NCI-H2227 (cell line): Measurements from ENCODE around the gene CYP27B1.

Experiments
- DNase-seq: peaks from one replicate; lab custom pipeline; 2025; ENCODE audit not compliant: unreplicated experiment; lab: John Stamatoyannopoulos, UW

The CYP27B1 gene

DNA sequence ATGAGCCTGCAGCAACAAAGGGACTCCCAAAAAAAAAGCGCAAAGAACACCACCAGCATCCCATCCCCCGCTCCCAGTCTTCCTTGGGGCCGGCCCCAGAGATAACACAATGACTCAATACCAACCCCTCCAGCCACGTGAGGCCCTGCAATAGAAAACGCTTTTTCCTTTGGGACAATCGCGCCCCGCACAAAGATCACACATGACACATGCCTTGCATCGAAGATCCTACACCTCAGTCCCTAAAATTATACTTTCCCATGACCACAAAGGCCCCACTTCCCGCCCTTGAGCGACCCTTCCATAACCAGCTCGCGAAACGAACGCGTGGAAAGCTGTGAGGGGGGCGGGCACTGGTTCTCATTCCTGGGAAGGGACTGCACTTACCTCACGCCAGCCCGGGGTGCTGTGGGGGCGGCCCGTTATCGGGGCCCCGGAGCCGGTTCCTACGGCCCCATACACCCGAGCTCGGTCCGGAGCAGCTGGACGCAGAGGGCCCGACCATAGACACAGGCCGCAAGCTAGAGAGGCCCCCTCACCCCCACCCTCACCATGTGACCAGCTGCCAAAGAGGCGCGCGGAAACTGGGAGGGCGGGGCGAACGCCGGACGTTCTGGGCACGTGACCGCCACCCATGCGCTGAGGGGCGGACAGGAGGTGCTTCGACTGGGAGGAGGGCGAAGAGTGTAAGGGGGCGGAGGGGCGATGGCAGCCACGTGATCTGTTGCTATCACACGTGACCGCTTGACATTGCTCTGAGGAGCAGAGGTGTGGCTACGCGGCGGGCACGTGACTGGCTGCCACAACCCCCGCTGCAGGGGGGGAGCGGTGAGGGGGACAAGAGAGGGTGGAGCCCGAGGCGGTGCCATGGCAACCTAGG lies 14.8 kb downstream of the CYP27B1 start, which contains the start of gene CDK4:
TSS of gene CDK4 (minus strand) at position 523 of the 880 bp plus-strand sequence. CDS start 593 bp downstream, outside the sequence.
- DNase-seq: peak; percentile 98

DNA sequence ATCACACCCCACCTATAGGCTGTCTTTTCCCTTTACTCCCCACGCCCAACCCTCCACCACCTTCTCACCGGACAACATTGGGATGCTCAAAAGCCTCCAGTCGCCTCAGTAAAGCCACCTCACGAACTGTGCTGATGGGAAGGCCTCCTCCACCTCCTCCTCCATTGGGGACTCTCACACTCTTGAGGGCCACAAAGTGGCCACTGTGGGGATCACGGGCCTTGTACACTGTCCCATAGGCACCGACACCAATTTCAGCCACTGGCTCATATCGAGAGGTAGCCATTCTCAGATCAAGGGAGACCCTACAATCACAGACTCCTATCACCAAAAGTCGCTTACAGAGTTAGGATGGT lies 15.5 kb downstream of the CYP27B1 start:
- DNase-seq: no peak

DNA sequence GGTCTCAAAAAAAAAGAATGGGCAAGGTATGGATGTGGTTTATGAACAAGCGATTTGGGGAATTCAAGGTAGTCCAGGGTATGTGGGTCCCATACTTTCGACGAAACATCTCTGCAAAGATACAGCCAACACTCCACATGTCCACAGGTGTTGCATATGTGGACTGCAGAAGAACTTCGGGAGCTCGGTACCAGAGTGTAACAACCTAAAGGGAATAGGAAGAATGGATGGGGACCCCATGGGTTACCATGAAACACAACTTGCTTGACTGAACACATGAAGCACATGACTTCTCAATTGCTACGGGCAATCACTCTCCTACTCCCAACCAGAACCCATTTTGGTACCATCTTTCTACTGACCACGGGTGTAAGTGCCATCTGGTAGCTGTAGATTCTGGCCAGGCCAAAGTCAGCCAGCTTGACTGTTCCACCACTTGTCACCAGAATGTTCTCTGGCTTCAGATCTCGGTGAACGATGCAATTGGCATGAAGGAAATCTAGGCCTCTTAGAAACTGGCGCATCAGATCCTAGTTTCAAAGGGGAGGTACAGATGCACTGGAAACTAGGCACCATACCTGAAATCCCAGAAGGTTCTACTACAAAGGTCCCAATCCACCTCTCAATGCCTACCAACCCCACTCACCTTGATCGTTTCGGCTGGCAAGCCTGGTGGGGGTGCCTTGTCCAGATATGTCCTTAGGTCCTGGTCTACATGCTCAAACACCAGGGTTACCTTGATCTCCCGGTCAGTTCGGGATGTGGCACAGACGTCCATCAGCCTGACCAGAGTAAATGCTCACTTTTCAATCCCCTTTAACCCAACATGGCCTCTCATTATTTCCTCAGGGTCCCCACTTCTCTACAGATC lies 16.1 kb downstream of the CYP27B1 start:
- DNase-seq: no peak

DNA sequence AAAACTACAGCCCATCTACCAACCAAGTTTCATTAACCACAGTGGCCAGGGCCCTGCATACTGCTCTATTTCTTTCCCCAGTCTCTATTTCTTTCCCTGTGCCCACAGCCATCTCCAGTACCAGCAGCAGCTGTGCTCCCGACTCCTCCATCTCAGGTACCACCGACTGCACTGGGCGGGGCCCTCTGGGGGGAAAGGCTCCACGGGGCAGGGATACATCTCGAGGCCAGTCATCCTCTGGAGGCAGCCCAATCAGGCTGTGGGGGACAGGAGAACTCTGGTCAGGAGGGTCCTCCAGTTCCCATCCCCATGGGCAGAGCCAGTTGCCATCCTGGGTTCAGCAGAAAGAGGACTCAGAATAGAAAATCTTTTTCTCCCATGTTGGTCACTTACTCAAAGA lies 17.8 kb downstream of the CYP27B1 start:
- DNase-seq: no peak

DNA sequence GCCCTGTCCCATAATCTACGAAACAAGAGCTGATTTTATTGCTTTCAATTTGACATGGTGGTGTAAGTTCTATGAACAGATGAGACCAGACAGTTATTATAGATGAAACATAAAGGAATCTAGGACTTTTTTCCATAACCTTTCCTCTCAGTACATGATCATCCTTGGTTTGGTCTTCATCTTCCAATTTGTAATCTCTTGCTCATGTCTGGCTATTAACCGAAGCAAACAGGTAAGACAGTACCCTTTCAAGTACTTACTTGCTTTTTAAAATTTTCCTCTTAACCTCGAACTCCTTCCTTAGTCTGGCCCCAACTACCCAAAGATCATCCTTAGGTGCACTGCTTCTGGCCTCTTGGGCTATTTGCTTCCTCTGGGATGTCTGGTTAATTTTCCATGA lies 20.9 kb downstream of the CYP27B1 start:
- DNase-seq: no peak

DNA sequence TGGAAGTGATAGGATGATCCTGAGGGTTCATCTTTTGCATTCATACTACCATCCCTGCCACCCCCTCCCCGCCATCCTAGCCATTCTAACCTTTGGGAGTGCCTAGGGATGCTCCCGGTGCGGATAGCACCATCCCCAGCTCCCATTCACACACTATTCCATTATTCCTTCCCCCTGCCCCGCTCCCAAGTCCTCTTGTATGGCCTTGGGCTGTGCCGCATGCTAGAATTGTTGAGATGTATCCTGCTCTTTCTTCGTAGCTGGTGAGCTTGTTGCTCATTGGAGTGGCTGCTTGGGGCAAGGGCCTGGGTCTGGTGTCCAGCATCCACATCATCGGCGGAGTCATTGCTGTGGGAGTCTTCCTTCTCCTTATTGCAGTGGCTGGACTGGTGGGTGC lies 21.4 kb downstream of the CYP27B1 start:
- DNase-seq: no peak

DNA sequence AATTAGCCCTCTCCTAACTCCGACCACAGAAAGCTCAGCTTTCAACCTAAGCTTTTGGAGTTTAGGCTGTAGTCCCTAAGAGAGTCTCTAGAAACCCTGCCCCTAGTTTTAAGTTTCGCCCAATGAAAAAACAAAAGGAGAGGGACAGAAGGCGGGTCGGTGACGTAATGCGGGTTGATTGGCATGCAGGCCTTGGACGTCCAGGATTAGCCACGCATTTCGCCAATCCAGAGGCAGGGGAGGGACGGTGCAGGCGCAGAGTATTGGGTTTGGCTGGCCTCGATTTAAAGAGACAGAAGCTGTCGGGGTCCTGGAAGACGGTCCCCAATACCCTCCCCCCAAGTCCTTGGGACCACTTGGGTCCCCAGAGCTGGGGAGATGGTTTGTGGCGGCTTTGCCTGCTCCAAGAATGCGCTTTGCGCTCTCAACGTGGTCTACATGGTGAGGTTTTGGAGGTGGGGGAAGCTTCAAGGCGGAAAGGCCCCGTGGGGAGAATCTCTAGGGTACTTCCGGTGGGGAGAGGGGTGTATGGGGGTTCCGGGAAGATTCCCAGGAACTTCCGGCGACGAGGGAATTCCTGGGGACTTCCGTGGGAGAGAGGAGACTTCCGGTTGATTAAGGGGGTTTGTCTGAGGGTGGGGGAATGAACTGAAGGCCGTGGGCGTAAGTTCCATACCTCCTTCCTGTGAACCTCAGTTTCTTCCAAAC lies 21.9 kb downstream of the CYP27B1 start, which contains the start of gene TSPAN31:
TSS of gene TSPAN31 (plus strand) at position 263 of the 708 bp plus-strand sequence. CDS start at position 379, 116 bp downstream.
- DNase-seq: peak; percentile 95

DNA sequence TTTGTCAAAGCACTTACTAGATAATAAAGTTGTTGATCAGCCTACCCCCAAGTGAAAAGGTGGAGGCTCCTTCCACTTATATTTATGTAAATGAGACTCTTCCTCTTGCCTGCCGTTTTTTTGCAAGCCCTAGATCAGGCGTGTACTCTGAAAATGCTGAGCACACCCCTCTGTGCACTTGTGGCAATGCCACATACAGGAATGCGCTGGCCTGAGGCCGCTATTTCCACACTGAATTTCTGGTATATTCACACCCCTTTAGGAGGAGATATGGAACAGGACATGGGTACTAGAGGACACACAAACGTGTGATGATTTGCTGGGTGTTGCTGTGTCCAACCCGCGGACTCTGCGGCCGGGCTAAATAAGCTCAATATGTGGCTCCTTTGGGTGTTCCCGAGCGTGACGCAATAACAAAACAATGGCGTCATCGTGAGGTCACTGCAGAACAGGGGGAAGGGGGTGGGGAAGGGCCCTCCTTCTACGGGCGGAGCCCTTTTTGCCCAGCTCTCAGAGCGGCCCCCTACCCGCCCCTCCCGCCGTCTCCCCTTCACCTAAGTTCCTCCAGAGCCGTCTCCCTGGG lies 22.6 kb downstream of the CYP27B1 start:
- DNase-seq: peak; percentile 91

DNA sequence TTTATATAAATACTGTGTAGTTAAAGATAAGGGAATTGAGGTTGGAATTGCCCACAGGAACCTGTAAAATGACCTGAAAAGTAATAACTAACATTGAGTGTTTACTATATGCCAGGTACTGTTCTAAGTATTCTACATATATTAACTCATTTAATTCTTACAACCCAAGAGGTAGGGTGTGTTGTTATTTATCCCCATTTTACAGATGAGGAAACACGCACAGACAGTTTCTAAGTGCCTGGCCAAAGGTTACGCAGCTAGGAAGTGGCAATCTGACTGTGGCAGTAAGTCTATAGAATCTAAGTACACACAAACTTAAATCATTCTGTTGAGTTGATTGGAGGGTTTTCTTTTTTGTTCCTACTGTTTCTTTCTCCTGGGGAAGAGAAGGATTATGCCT lies 23.1 kb downstream of the CYP27B1 start:
- no peak for DNase-seq

DNA sequence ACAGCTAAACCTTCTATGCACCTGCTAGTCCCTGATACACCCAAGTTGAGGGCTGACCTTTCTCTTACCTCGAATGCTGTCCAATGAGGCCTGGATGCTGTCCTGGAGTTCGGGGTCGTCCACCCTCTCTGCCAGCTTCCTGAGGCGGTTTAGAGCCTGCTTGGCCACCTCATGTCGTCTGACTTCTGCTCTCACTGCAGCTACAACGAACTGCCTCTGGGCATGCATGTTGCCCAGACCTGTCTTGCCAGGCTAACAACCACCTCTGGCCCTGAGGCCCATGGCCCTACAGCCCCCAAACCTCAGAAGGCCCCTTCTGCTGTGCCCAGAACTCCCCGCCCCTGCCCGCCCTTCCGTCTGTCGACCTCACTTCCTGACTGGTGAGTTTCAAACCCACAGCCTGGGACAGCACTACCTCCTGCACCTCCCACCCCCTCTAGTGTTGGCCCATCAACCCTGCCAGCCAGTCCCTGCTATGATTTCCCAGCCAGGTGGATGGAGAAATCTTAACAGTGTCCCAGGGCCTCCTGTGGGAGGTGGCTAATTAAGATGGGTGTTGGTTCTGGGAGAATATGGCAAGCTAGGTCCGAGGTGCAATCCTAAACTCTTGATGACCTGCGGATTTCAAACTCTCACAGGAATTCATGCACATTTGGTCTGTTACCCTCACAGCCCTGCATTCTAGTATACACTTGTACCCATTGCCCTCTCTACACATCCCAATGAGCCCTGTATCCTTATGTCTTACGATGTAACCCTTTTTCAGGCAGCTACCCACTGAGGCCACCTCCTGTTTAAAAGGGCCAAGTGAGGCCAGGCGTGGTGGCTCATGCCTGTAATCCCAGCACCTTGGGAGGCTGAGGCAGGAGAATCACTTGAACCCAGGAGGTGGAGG lies 24.8 kb downstream of the CYP27B1 start:
- no peak for DNase-seq

DNA sequence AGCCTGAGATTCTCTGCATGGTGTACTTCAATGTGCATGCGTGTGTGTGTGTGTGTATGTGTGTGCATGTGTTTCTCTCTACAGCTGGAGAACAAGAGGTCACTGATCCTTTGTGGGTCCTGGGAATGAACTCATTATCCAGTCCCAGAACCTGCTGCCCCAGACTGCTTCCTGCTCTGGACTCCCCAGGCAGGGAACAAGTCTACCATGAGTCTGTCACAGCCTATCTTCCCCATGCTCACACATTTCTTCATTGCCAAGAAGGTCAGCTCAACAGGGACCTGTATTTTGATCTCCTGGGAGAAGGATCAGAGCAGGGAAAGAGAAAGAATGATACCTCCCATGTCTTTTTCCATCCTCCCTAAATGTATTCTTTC lies 25.5 kb downstream of the CYP27B1 start:
- DNase-seq: peak; percentile 53

DNA sequence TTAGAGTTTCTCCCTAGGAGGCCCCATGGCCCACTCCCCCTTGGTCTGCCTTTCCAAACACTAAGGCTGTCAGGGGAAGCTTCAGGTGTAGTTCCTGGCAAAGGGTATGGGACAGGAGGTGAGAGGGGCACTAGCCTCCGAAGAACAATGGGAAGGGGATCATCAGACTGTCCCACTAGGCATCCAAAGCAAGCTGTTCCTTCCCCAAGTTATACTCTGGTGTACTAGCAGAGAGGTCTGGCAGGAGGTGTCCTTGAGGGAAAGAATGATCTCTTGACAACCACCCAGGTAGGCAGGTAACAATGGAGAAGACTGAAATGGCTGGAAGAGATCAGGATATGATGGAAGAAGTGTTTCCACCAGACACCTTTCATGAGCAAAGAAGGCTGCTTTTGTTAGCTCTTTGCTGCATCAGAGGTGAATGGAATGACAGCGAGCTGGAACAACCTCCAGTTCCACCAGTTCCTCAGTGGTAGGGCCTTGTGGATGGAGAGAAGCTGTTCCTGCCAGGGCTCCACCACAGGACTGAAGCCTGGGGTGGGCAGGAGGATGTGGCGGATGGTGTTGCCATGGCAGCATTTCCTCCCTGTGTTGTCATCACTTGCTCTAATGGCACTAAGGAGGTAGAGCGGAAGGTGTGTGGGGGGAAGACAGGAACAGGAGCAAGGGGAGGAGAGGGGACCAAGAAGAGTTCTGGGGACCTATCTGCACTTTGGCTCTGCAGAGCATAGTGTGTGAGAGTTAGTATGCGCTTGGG lies 26.0 kb downstream of the CYP27B1 start:
- peak; percentile 53 for DNase-seq

DNA sequence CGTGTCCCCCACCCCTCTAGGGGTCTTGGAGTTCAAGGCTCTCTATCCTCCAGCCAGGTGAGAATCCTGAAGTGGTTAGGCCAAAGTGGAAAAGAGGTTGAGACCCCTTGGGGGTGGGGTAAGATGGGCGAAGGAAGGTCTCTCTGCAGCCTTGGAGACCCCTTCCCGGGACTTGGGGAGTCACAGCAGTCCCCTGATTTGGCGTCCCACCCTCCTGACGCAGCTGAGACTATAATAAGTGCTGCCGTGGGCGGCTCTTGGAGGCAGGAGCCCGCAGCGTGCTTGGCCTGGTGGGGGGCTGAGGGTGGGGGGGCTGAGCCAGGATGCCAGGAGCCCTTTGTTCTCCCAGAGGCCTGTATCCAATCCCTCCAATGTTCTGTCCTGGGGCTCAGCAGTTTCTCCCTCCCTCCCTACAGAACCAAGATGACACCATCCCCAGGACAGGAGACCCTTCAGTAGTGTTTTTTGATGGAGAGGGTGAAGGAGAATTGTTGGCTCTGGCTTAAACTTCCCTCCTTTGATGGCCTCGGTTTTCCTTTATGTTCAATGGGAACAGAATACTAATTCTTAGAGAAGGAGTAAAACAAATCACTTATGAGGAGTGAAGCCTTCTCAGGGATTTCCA lies 26.9 kb downstream of the CYP27B1 start:
- no peak for DNase-seq

DNA sequence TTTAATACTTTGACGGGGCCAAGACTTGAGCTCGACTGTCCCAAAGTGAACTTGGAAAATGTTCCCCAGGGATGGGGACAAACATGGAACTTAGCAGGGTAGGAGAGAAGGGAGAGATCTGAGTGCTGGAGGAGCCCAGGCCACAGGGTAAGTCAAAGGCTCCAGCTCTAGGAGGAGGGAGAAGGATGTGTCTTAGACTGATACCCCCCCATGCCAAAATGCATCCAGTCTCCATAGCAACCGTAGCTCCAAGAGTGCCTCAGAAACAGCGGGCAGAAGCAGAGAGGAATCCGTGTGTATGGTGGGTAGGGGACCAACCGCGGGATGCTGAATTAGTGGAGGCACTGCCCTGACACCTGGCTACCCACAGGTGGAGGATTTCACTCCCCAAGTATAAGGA lies 27.5 kb downstream of the CYP27B1 start:
- DNase-seq: peak; percentile 30

DNA sequence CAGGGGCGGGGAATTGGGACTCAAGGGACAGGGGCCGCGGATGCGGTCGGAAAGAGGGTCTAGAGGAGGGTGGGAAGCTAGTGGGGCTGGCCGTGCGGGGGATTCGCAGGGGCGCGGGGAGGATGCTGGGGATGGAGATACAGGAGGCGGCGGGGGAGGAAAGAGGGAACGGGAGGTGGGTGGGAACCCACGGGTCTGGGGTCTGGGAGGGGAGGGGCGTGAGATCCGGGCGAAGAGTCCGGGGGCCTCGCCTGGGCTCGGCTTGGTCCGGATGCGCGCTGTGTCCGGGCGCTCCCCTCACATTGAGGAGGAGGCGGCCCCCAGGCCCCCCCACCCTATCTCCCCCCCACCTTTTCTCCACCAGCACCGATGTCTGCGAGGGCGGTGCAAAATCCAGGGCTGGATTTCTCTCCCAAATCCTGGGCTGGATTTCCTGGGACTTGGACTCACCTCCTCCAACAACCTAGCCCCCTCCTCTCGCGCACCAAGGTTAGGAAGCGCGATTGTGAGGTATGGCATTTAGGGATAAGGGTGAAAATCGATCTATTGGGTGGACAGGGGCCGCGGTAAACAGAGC lies 28.1 kb downstream of the CYP27B1 start, which contains the start of gene AGAP2:
TSS of gene AGAP2 (minus strand) at position 82 of the 577 bp plus-strand sequence. CDS start 496 bp downstream, outside the sequence.
- DNase-seq: peak; percentile 86

DNA sequence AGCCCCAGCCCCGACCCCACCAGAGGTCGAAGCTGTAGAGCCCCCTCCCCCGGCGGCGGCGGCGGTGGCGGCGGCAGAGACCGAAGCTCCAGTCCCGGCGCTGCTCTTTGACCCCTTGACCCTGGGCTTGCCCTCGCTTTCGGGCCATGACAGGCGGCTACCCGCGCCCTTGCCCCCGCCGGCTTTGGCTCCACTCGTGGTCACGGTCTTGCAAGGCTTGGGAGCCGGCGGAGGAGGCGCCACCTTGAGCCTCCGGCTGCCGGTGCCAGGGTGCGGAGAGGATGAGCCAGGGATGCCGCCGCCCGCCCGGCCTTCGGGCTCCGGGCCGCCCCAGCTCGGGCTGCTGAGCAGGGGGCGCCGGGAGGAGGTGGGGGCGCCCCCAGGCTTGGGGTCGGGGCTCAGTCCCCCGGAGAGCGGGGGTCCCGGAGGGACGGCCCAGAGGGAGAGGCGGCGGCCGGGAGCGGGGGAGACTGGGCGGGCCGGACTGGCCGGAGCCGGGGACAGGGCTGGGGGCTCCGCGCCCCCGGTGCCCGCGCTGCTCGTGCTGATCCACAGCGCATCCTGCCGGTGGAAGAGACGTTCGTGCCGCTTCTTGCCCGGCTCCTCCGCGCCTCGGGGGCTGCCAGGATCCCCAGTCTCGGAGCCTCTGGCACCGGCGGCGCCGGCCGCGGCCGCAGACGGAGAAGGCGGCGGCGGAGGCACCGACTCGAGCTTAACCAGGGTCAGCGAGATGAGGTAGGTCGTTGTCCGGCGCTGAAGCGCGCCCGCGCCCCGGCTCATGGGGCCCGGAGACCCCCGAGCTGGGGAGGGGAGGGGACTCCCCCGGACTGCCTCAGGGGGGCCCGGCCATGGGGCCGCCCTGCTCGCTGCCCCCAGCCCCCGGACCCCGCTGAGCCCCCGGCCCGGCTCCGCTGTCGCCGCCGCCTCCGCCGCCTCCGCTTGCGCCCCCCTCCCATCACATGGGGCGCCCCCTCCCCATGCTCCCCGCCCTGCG lies 29.1 kb downstream of the CYP27B1 start:
- peak; percentile 54 for DNase-seq
